ENCODE data around the gene TBC1D2B. TPM values are rescaled to one million over a fixed set of nuclear protein-coding genes. Genes with fewer than 3 reads are reported as not detected.
A peak's percentile ranks its signal among the peaks of the same experiment; 100 is the strongest.
"Not testable (repeated sequence)": the region's sequence is repeated elsewhere in the genome, so short reads cannot be mapped to it uniquely, and the experiment has no call there.

Gene TBC1D2B
- total and polyA plus RNA-seq, 8 donors, result 37.6 to 64.9 (median 49.2) TPM

- H3K27me3 ChIP-seq; H3K4me1 ChIP-seq; H3K36me3 ChIP-seq; H3K27ac ChIP-seq; ATAC-seq; H3K9me3 ChIP-seq; H3K4me3 ChIP-seq; DNase-seq; intact Hi-C loops (cut with DNase I): not testable (repeated sequence)
Observed at GRCh38 chr15:77970813-77971360, 106.6 kb downstream of the TBC1D2B start.

- Histone ChIP-seq H3K27me3 (no peaks in the 10 kb centered on the region), H3K4me3 (no peak overlapping the region), H3K4me1 (peaks cover 4% of the 10 kb centered on the region in 2 donors), H3K27ac (no peak overlapping the region), H3K9me3 (no peaks in the 10 kb centered on the region), H3K36me3 (no peaks in the 10 kb centered on the region)
- intact Hi-C loops (cut with DNase I), result loop anchor here in 1 of 2 donors (5.0 to 10.0 kb wide), 2 partner anchors 133 to 266 kb away; partner anchors contain the start of gene ACSBG1
- no peak for DNase-seq
- no peak for ATAC-seq
- no peak for TF ChIP-seq CTCF (IDR thresholded peaks at IDR 0.05)
Observed at GRCh38 chr15:77969055-77969454, 108.5 kb downstream of the TBC1D2B start.

GRCh38 chr15:77967798-77968197 lies 109.7 kb downstream of the TBC1D2B start:
- Histone ChIP-seq H3K27me3 (no peaks in the 10 kb centered on the region), H3K36me3 (no peaks in the 10 kb centered on the region), H3K9me3 (no peaks in the 10 kb centered on the region), H3K27ac (no peak overlapping the region), H3K4me3 (no peak overlapping the region), H3K4me1 (no peaks in the 10 kb centered on the region)
- ATAC-seq (no peak), DNase-seq (no peak)
- no peak for TF ChIP-seq CTCF (IDR thresholded peaks at IDR 0.05)
- intact Hi-C loops (cut with DNase I), result loop anchor here in 1 of 2 donors (5.0 to 10.0 kb wide), 2 partner anchors 135 to 267 kb away; partner anchors contain the start of gene ACSBG1

- not testable (repeated sequence) for ATAC-seq, H3K4me3 ChIP-seq
Observed at GRCh38 chr15:77967235-77967615, 110.3 kb downstream of the TBC1D2B start.

GRCh38 chr15:77966540-77967234 lies 110.8 kb downstream of the TBC1D2B start:
- H3K4me1 ChIP-seq, result no peaks in the 10 kb centered on the region
- no peaks in the 10 kb centered on the region for H3K9me3 ChIP-seq
- peak; percentile 79 to 81 for TF ChIP-seq CTCF (IDR thresholded peaks at IDR 0.05)
- H3K27me3 ChIP-seq, result no peaks in the 10 kb centered on the region
- no peaks in the 10 kb centered on the region for H3K36me3 ChIP-seq
- peak in 1 of 4 donors; percentile 52 for DNase-seq
- H3K27ac ChIP-seq, result no peak overlapping the region
- H3K4me3 ChIP-seq, result no peak overlapping the region
- intact Hi-C loops (cut with DNase I), result loop anchor here in 1 of 2 donors (5.0 to 10.0 kb wide), 2 partner anchors 136 to 268 kb away; partner anchors contain the start of gene ACSBG1
- ATAC-seq, result peak; percentile 96

More at GRCh38 chr15:77967235-77967615, 110.3 kb downstream of the TBC1D2B start:
- not testable (repeated sequence) for H3K27ac ChIP-seq, H3K9me3 ChIP-seq, H3K36me3 ChIP-seq, DNase-seq, H3K27me3 ChIP-seq, H3K4me1 ChIP-seq
- intact Hi-C loops (cut with DNase I), result loop anchor here in 1 of 2 donors (5.0 to 10.0 kb wide), 2 partner anchors 135 to 268 kb away; partner anchors contain the start of gene ACSBG1

GRCh38 chr15:77964193-77964592 lies 113.3 kb downstream of the TBC1D2B start:
- DNase-seq (no peak), ATAC-seq (no peak)
- intact Hi-C loops (cut with DNase I), result loop anchor here in 1 of 2 donors (10.0 kb wide), 1 partner anchor 271 kb away; the partner anchor contains the start of gene ACSBG1
- no peaks in the 10 kb centered on the region for H3K36me3 ChIP-seq
- no peak overlapping the region for H3K27ac ChIP-seq
- H3K4me3 ChIP-seq, result no peak overlapping the region
- TF ChIP-seq CTCF (IDR thresholded peaks at IDR 0.05), result no peak
- no peaks in the 10 kb centered on the region for H3K27me3 ChIP-seq
- H3K4me1 ChIP-seq, result peaks cover 0 to 5% of the 10 kb centered on the region in 2 donors
- H3K9me3 ChIP-seq, result no peaks in the 10 kb centered on the region

All from left lung (tissue), 10 donors.